Prostate gland (tissue), 2 donors: ENCODE results near the gene MYCBPAP.

ENCODE experiments used
- CTCF ChIP-seq, 4 experiments: fragments of 200-600 bp in 2 of 4; fragments of 450-650 bp in 2 of 4; sonication (generic) in 2 of 4; IDR thresholded peaks; 1 replicate in 3 of 4; 2 replicates in 1 of 4; pipeline ENCODE4 v1.5.1; 2016 to 2019; ENCODE audit warnings: antibody characterized with exemption in 4 of 4, mild to moderate bottlenecking in 2 of 4, moderate library complexity in 2 of 4
- POLR2A ChIP-seq: fragments of 450-650 bp; IDR thresholded peaks from one replicate; pipeline ENCODE4 v1.6.1; 2016; ENCODE audit warnings: antibody characterized with exemption, mild to moderate bottlenecking
- POLR2AphosphoS5 ChIP-seq: sonication (generic); formaldehyde crosslinking; IDR thresholded peaks from one replicate; pipeline ENCODE4 v1.6.1; 2017; ENCODE audit warnings: antibody characterized with exemption

DNA sequence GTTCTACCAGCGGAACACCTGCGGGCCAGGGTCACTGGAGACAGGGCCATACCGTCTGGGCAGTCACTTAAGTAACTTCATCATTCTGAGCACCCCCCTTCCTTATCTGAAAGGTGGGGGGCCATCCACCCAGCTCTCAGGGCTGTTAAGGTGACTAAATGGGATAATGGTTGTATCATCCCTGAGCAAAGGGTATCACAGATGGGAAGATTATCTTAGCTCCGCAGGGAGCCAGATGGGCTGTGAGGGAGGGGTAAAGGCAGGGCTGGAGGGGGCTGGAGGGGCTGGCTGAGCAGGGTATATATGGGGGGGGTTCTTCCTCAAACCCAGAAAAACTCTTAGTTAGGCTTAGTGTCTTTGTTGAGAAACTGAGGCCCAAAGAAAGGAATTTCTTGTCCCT is 49.4 kb downstream of the MYCBPAP start:
- TF ChIP-seq CTCF (IDR thresholded peaks at IDR 0.05), result no peak
- no peak for TF ChIP-seq POLR2A
- TF ChIP-seq POLR2AphosphoS5, result no peak
